Uterus (tissue), 2 donors: ENCODE data around the gene ZNF133.

Experiments
- CTCF ChIP-seq, 4 experiments: fragments of 200-600 bp in 2 of 4; fragments of 450-650 bp in 2 of 4; sonication (generic) in 2 of 4; IDR thresholded peaks; one replicate each; pipeline ENCODE4 v1.5.1; 2016 to 2019; ENCODE audit warnings: antibody characterized with exemption in 4 of 4, mild to moderate bottlenecking in 2 of 4, moderate library complexity in 1 of 4
- POLR2A ChIP-seq, 2 donors: fragments of 450-650 bp; IDR thresholded peaks; one replicate each; pipeline ENCODE4 v1.6.1; 2016; ENCODE audit warnings: antibody characterized with exemption in 2 of 2, mild to moderate bottlenecking in 1 of 2, moderate library complexity in 1 of 2

GRCh38 chr20:18321976-18322950, 33.9 kb downstream of the ZNF133 start:
- TF ChIP-seq CTCF (IDR thresholded peaks at IDR 0.05) (no peak), POLR2A (IDR thresholded peaks at IDR 0.05) (no peak)
